CD4-positive, alpha-beta T cell treated with Interleukin-4 for 1 hour (primary cell): ENCODE results near the gene CELSR2.
A peak's percentile ranks its signal among the peaks of the same experiment; 100 is the strongest.

Experiments used
- DNase-seq, 2 donors: peaks; one replicate each; pipeline ENCODE4 v3.0.0-alpha.2; 2020 to 2022

Gene CELSR2

GRCh38 chr1:109229531-109230127 lies 19.7 kb upstream of the CELSR2 start:
- DNase-seq: no peak

- DNase-seq: no peak
Measured at GRCh38 chr1:109231066-109231465, 18.3 kb upstream of the CELSR2 start.

GRCh38 chr1:109235137-109235536 lies 14.2 kb upstream of the CELSR2 start:
- DNase-seq: no peak

- DNase-seq: no peak
Measured at GRCh38 chr1:109237512-109237911, 11.8 kb upstream of the CELSR2 start.

- DNase-seq: no peak
Measured at GRCh38 chr1:109238382-109238781, 11.0 kb upstream of the CELSR2 start.

- no peak for DNase-seq
Measured at GRCh38 chr1:109239047-109239408, 10.3 kb upstream of the CELSR2 start.

- peak in 1 of 2 donors; percentile 32 for DNase-seq
Measured at GRCh38 chr1:109239409-109240068, 9.8 kb upstream of the CELSR2 start.

GRCh38 chr1:109240158-109241152 lies 8.9 kb upstream of the CELSR2 start:
- peak in 1 of 2 donors; percentile 23 for DNase-seq

GRCh38 chr1:109241344-109241743 lies 8.0 kb upstream of the CELSR2 start:
- DNase-seq: no peak

- DNase-seq: no peak
Measured at GRCh38 chr1:109241841-109242345, 7.4 kb upstream of the CELSR2 start.

GRCh38 chr1:109242387-109242786 lies 7.0 kb upstream of the CELSR2 start:
- DNase-seq: no peak

- DNase-seq: no peak
Measured at GRCh38 chr1:109243221-109243620, 6.1 kb upstream of the CELSR2 start.

- DNase-seq: no peak
Measured at GRCh38 chr1:109243860-109244552, 5.3 kb upstream of the CELSR2 start.

- no peak for DNase-seq
Measured at GRCh38 chr1:109246141-109246551, 3.2 kb upstream of the CELSR2 start.

GRCh38 chr1:109247401-109248365 lies 1.7 kb upstream of the CELSR2 start:
- DNase-seq: no peak

- DNase-seq: no peak
Measured at GRCh38 chr1:109248444-109248796, 919 bp upstream of the CELSR2 start.

GRCh38 chr1:109249654-109250401 lies 489 bp downstream of the CELSR2 start:
- DNase-seq: no peak

GRCh38 chr1:109250454-109251276 lies 1.3 kb downstream of the CELSR2 start:
- no peak for DNase-seq

- no peak for DNase-seq
Measured at GRCh38 chr1:109251277-109252166, 2.2 kb downstream of the CELSR2 start.
